ENCODE results near the gene GLI2.

- TF ChIP-seq CTCF (IDR thresholded peaks at IDR 0.05) (no peak), POLR2A (IDR thresholded peaks at IDR 0.05) (no peak), POLR2AphosphoS5 (IDR thresholded peaks at IDR 0.05) (no peak), EP300 (IDR thresholded peaks at IDR 0.05) (no peak)
Observed at GRCh38 chr2:120754067-120754960, 18.6 kb downstream of the GLI2 start.
